Endothelial cell (in vitro differentiated cells): ENCODE data around the gene ANKMY1. TPM values are rescaled to one million over a fixed set of nuclear protein-coding genes. Genes with fewer than 3 reads are reported as not detected.

Experiments used
- DNase-seq: peaks from one replicate; pipeline ENCODE4 v3.0.0; 2021; ENCODE audit warnings: low spot score
- H3K27ac Mint-ChIP-seq: one replicate; pipeline ENCODE4 v1.8.0; 2021; ENCODE audit warnings: mixed read lengths, inconsistent platforms; ENCODE audit not compliant: unreplicated experiment
- H3K27me3 Mint-ChIP-seq: one replicate; pipeline ENCODE4 v1.8.0; 2021; ENCODE audit warnings: mild to moderate bottlenecking, moderate library complexity, mixed read lengths, inconsistent platforms; ENCODE audit not compliant: unreplicated experiment
- H3K36me3 Mint-ChIP-seq: one replicate; pipeline ENCODE4 v1.8.0; 2021; ENCODE audit warnings: mild to moderate bottlenecking, low read depth, mixed read lengths, inconsistent platforms; ENCODE audit not compliant: unreplicated experiment
- H3K4me1 Mint-ChIP-seq: one replicate; pipeline ENCODE4 v1.8.0; 2021; ENCODE audit warnings: mild to moderate bottlenecking, mixed read lengths, inconsistent platforms; ENCODE audit not compliant: unreplicated experiment
- H3K4me3 Mint-ChIP-seq: one replicate; pipeline ENCODE4 v1.8.0; 2021; ENCODE audit warnings: mild to moderate bottlenecking, mixed read lengths, inconsistent platforms; ENCODE audit not compliant: unreplicated experiment
- H3K9me3 Mint-ChIP-seq: one replicate; pipeline ENCODE4 v1.8.0; 2021; ENCODE audit warnings: mixed read lengths, inconsistent platforms; ENCODE audit not compliant: unreplicated experiment
- total RNA-seq: library from RNA; stranded (reverse); fragmentation: NEBNext Ultra II Directional; extraction: Animal tissue kit (Norgen Biotek cat#: 25700); gene quantifications from one replicate; pipeline ENCODE4 v1.2.1, GENCODE V29; 2021; ENCODE audit not compliant: unreplicated experiment
- TF ChIP-seq, protein P1 (sequence below): fragments of 200-600 bp; sonication (generic); IDR thresholded peaks from one replicate; pipeline ENCODE4 v1.5.0; 2021; ENCODE audit warnings: antibody characterized with exemption; ENCODE audit not compliant: unreplicated experiment

Gene ANKMY1
- total RNA-seq, 1 donor from 2014 or later = 5.6 TPM

DNA sequence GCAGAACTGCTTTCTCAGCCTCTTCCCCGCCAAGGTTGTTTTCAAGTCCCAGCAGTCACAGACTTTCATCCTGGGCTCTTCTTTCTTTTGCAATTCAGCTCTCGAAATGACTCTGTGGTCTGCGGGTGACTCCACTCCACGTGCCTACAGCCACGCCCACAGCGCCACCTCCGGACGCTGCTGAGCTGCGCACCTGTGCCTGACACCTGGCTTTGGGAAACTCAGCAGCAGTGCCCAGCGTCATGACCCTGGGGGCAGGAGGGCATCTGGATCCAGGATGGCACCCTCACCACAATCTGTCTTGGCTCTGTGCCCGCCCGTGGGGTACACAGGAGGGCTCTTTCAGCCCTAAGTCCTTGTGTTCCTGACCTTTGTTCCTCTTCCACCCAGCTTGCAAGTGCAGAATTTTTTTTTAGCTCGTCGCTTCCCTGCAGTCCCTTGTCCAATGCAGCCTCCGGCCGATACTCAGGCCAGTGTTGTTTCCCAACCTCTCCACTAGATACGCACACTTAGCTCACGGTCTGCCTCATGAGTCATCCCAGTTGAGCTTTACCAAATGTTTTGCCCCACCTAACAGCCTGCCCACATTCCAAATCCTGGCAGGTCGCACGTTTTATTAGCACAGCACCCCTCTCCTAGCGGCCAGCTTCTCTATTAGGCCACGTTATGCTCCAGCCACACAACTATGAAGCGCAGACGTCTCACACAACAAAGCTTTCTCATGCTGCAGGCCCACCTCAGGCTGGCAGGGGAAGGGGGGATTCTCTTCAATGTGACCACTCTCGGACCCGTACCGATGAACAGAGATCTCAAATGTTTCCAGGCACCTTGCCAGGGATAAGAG is 22.2 kb upstream of the ANKMY1 start:
- Mint-ChIP-seq H3K36me3 (peaks cover 27% of the 10 kb centered on the region), H3K4me1 (peaks cover 12% of the 10 kb centered on the region), H3K27me3 (peaks cover 7% of the 10 kb centered on the region), H3K9me3 (peaks cover 4% of the 10 kb centered on the region), H3K27ac (peak overlapping the region; percentile 32), H3K4me3 (no peak overlapping the region)
- no peak for DNase-seq
- TF ChIP-seq, protein P1, sequence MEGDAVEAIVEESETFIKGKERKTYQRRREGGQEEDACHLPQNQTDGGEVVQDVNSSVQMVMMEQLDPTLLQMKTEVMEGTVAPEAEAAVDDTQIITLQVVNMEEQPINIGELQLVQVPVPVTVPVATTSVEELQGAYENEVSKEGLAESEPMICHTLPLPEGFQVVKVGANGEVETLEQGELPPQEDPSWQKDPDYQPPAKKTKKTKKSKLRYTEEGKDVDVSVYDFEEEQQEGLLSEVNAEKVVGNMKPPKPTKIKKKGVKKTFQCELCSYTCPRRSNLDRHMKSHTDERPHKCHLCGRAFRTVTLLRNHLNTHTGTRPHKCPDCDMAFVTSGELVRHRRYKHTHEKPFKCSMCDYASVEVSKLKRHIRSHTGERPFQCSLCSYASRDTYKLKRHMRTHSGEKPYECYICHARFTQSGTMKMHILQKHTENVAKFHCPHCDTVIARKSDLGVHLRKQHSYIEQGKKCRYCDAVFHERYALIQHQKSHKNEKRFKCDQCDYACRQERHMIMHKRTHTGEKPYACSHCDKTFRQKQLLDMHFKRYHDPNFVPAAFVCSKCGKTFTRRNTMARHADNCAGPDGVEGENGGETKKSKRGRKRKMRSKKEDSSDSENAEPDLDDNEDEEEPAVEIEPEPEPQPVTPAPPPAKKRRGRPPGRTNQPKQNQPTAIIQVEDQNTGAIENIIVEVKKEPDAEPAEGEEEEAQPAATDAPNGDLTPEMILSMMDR = no peak

DNA sequence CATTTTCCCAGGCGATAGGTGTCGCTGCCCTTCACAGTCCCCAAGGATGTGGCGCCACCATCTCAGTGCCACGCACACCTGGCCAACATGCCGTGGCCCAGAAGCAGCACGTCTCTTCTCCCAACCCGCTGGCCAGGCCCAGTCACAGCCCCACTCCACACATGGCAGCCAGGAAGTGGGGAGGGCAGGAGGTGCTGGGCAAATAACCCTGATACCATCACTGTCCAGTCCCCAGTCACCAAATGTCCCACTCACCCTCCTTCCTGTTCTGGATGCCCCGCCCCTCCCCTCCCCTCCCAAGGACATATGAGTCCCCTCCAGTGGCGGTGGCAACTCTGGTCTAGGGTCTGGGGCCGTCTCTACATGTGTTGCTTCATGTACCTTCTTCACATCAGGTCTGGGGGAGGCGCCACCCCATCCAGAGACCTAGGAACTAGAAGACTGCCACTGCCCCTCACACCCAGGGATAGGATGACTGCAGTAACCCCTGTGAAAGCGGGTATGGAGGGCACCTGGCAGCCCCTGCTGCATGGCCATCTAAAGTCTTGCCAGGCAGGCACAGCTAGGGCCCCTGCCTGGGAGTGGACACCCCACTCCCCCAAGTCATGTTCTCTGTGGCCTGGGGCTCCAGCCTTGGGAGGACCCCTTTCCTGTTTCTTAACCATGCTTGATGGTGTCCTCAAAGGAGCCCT is 21.4 kb upstream of the ANKMY1 start:
- no peak overlapping the region for H3K27ac Mint-ChIP-seq
- no peak overlapping the region for H3K4me3 Mint-ChIP-seq
- H3K36me3 Mint-ChIP-seq = peaks cover 27% of the 10 kb centered on the region
- TF ChIP-seq, protein P1 = no peak
- DNase-seq = no peak
- peaks cover 5% of the 10 kb centered on the region for H3K27me3 Mint-ChIP-seq
- H3K9me3 Mint-ChIP-seq = peaks cover 4% of the 10 kb centered on the region
- peaks cover 4% of the 10 kb centered on the region for H3K4me1 Mint-ChIP-seq

DNA sequence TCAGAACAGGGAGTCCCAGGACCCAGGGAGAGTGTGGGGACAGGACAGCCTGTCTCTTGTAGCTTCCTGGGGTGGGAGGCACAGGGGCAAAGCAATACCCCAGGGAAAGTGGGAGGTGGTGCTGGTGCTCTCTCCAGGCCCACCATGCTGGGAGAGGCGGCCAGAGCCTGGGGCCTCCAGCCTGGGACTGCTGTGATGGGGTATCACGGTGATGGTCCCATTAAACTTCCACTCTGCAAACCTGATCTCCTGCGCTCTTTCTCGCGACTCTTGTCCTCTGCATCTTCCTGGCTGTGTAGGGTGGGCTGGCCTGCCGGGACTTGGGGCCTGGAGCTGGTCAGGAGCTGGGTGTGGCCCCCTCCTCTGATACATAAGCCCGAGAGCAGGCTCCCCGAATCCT is 20.7 kb upstream of the ANKMY1 start:
- Mint-ChIP-seq H3K9me3 (peaks cover 4% of the 10 kb centered on the region), H3K27me3 (peaks cover 5% of the 10 kb centered on the region), H3K4me1 (peaks cover 4% of the 10 kb centered on the region), H3K4me3 (no peak overlapping the region), H3K36me3 (peaks cover 27% of the 10 kb centered on the region), H3K27ac (no peak overlapping the region)
- TF ChIP-seq, protein P1 = no peak
- no peak for DNase-seq

DNA sequence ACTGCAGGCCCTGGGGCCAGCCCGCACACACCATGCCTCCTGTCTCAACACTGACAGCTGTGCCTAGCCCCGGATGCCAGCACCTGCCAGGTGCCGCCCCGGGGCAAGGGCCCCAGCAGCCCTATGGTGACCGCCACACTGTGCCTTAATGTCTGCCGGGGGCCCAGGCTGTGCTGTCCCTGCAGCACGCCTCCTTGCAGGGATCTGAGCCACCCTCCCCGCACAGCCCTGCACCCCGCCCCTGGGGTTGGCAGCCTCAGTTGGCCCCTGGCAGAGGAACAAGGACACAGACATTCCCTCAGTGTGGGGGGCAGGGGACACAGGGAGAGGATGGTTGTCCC is 20.3 kb upstream of the ANKMY1 start:
- Mint-ChIP-seq H3K27ac (no peak overlapping the region), H3K4me3 (no peak overlapping the region), H3K36me3 (peaks cover 27% of the 10 kb centered on the region), H3K27me3 (peaks cover 5% of the 10 kb centered on the region), H3K9me3 (peaks cover 4% of the 10 kb centered on the region), H3K4me1 (peaks cover 4% of the 10 kb centered on the region)
- DNase-seq = no peak
- TF ChIP-seq, protein P1 = no peak
